Putamen (tissue), 1 donor: ENCODE results near the gene FAM184B.
"Not testable (repeated sequence)": the region's sequence is repeated elsewhere in the genome, so short reads cannot be mapped to it uniquely, and the experiment has no call there.

ENCODE experiments used
- DNase-seq: peaks from one replicate; pipeline ENCODE4 v3.0.0-alpha.2; 2016; ENCODE audit warnings: low spot score

The FAM184B gene

GRCh38 chr4:17682222-17682566 lies 99.2 kb downstream of the FAM184B start:
- no peak for DNase-seq

- DNase-seq: no peak
Observed at GRCh38 chr4:17681281-17682221, 99.9 kb downstream of the FAM184B start.

- peak; percentile 74 for DNase-seq
Observed at GRCh38 chr4:17680559-17681280, 100.7 kb downstream of the FAM184B start.

- DNase-seq: no peak
Observed at GRCh38 chr4:17670423-17670822, 111.0 kb downstream of the FAM184B start.

GRCh38 chr4:17667653-17668201 lies 113.7 kb downstream of the FAM184B start:
- no peak for DNase-seq

- no peak for DNase-seq
Observed at GRCh38 chr4:17667253-17667652, 114.2 kb downstream of the FAM184B start.

- DNase-seq: no peak
Observed at GRCh38 chr4:17665852-17666251, 115.6 kb downstream of the FAM184B start.

GRCh38 chr4:17665346-17665745 lies 116.1 kb downstream of the FAM184B start:
- no peak for DNase-seq

GRCh38 chr4:17664755-17665154 lies 116.7 kb downstream of the FAM184B start:
- no peak for DNase-seq

- DNase-seq: no peak
Observed at GRCh38 chr4:17662694-17663093, 118.7 kb downstream of the FAM184B start.

GRCh38 chr4:17659196-17659595 lies 122.2 kb downstream of the FAM184B start:
- DNase-seq: not testable (repeated sequence)

GRCh38 chr4:17657849-17658248 lies 123.6 kb downstream of the FAM184B start:
- DNase-seq: no peak

- DNase-seq: no peak
Observed at GRCh38 chr4:17657090-17657489, 124.3 kb downstream of the FAM184B start.

- no peak for DNase-seq
Observed at GRCh38 chr4:17654701-17655100, 126.7 kb downstream of the FAM184B start.

- no peak for DNase-seq
Observed at GRCh38 chr4:17650406-17650805, 131.0 kb downstream of the FAM184B start.

GRCh38 chr4:17647927-17648326 lies 133.5 kb downstream of the FAM184B start:
- no peak for DNase-seq

- no peak for DNase-seq
Observed at GRCh38 chr4:17647176-17647806, 134.1 kb downstream of the FAM184B start.

- DNase-seq: no peak
Observed at GRCh38 chr4:17646693-17647092, 134.7 kb downstream of the FAM184B start.

- no peak for DNase-seq
Observed at GRCh38 chr4:17642398-17642783, 139.0 kb downstream of the FAM184B start.

GRCh38 chr4:17639136-17639535 lies 142.3 kb downstream of the FAM184B start:
- DNase-seq: no peak

GRCh38 chr4:17636696-17637622 lies 144.5 kb downstream of the FAM184B start:
- DNase-seq: peak; percentile 84
